ENCODE data around the gene SRPX. TPM values are rescaled to one million over a fixed set of nuclear protein-coding genes. Genes with fewer than 3 reads are reported as not detected.

SRPX gene
- total and polyA plus RNA-seq, 2 donors (not counting 1 experiment from before 2014, with no cell fraction given): 0.59 TPM; not detected in 1

DNA sequence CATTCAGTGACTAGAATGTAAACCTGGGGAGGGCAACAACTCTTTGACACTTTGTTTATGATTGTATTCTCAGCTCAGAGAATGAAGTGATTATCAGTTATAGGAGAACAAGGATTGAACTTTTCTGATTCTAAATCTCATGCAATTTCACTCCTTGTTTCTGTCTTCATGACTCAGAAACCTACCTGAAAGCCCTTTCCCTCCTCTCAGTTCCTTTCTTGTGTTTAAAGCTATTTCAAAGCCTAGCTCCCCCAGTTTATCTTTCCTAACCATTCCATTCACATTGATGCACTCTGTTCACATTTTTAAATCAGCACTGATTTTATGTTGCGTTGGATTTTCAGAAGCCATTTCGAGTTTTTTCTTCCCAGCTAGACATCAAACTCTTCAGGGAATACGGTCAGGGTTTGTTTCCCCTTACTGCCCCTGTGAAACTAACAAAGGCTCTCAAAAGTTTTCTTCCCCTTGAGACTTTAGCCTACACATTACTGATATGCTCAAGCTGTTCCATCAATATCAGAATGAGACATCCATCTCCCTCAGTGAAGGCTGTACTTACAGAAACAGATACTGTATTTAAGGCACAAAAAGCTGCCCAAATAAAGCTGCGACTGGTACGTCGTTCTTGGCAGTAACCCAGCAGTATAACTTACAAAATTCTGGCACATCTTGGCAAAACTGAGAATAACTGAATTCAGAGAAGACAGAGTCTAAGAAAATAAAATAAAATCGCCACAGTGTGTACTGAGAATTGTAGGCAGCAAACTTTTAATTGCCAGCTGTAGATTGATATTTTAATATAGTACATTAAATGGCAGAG is 31.0 kb downstream of the SRPX start:
- DNase-seq (no peak), ATAC-seq (ENCODE audit: low read depth) (no peak)
- Mint-ChIP-seq H3K27me3 (peaks cover 11% of the 10 kb centered on the region), H3K4me1 (no peaks in the 10 kb centered on the region), H3K27ac (no peak overlapping the region), H3K4me3 (no peak overlapping the region), H3K9me3 (ENCODE audit: insufficient read depth) (no peaks in the 10 kb centered on the region)
- Histone ChIP-seq H4K20me1 (ENCODE audit: control insufficient read depth, insufficient read depth, low read length, poor library complexity, severe bottlenecking) (no peaks in the 10 kb centered on the region), H3K27me3 (replicated peaks in 1 of 4; ENCODE audit: control extremely low read depth in 1 of 4, control insufficient read depth in 3 of 4, insufficient read depth in 4 of 4, low read length in 3 of 4) (peaks cover 0 to 3% (median 0%) of the 10 kb centered on the region in 4 experiments), H3K27ac (ENCODE audit: low read length in 2 of 2) (no peak overlapping the region), H3K9ac (ENCODE audit: low read length) (no peak overlapping the region), H3K4me1 (ENCODE audit: control insufficient read depth in 2 of 2, insufficient read depth in 2 of 2, low read length in 2 of 2) (no peaks in the 10 kb centered on the region), H3K9me3 (ENCODE audit: control extremely low read depth in 1 of 3, control insufficient read depth in 2 of 3, insufficient read depth in 1 of 3, low read length in 2 of 3) (no peaks in the 10 kb centered on the region), H3K4me2 (replicated peaks; ENCODE audit: low read depth, low read length, poor library complexity, severe bottlenecking) (no peak overlapping the region), H3K36me3 (replicated peaks in 1 of 2; ENCODE audit: control extremely low read depth in 1 of 2, control insufficient read depth in 1 of 2, extremely low read depth in 1 of 2, insufficient read depth in 2 of 2, low read length in 1 of 2) (no peaks in the 10 kb centered on the region), H3K79me2 (ENCODE audit: control insufficient read depth, insufficient read depth, low read length) (no peaks in the 10 kb centered on the region), H2AFZ (ENCODE audit: insufficient read depth, low read depth, low read length, poor library complexity, severe bottlenecking) (no peak overlapping the region), H3K4me3 (ENCODE audit: control extremely low read depth in 1 of 5, extremely low read depth in 1 of 5, insufficient read depth in 1 of 5, low read depth in 2 of 5, low read length in 4 of 5) (no peak overlapping the region)
- no peak for TF ChIP-seq EZH2 (IDR thresholded peaks at IDR 0.05; ENCODE audit: borderline replicate concordance, insufficient read depth, low read depth, low read length, poor library complexity, severe bottlenecking)
- TF ChIP-seq CTCF (IDR thresholded peaks at IDR 0.05): no peak
- WGBS (ENCODE audit: insufficient coverage): 83% methylated on average over 1 of the region's 7 CpGs
- POLR2A ChIA-PET: no interaction called here
- CTCF ChIA-PET: interaction anchor here (1.1 to 3.0 kb wide), 2 partner anchors 138 to 142 kb away, joined by 3 to 9 read pairs; partner anchors contain the start of gene RPGR
- intact Hi-C loops (cut with micrococcal nuclease): no loop called here

DNA sequence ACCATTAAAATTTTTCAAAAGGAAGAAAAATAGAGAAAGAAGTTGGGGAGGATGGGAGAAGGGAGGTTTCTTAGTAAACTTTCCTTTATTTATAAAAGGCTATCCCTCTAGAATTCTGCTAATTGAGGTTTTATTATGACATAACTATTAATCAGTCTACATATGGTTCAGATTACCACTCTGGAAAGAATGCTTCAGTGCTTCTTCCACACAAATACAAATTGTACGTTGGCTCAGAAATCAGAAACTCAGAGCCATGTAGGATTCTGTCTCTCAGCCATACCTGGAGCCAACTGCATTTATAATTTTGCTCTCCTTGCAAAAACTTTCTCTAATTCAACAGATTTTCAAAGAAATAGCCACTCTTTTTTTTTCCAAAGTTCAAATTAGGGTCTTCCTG is 37.1 kb downstream of the SRPX start:
- H3K9ac ChIP-seq (ENCODE audit: low read length): no peak overlapping the region
- no peak overlapping the region for H3K4me3 Mint-ChIP-seq
- H3K4me1 ChIP-seq (ENCODE audit: control insufficient read depth in 2 of 2, insufficient read depth in 2 of 2, low read length in 2 of 2): no peaks in the 10 kb centered on the region
- no peaks in the 10 kb centered on the region for H3K9me3 Mint-ChIP-seq (ENCODE audit: insufficient read depth)
- no peaks in the 10 kb centered on the region for H3K79me2 ChIP-seq (ENCODE audit: control insufficient read depth, insufficient read depth, low read length)
- H3K27me3 ChIP-seq (replicated peaks in 1 of 4; ENCODE audit: control extremely low read depth in 1 of 4, control insufficient read depth in 3 of 4, insufficient read depth in 4 of 4, low read length in 3 of 4): no peaks in the 10 kb centered on the region
- H3K27ac ChIP-seq (ENCODE audit: low read length in 2 of 2): no peak overlapping the region
- H3K4me3 ChIP-seq (ENCODE audit: control extremely low read depth in 1 of 5, extremely low read depth in 1 of 5, insufficient read depth in 1 of 5, low read depth in 2 of 5, low read length in 4 of 5): no peak overlapping the region
- TF ChIP-seq EZH2 (IDR thresholded peaks at IDR 0.05; ENCODE audit: borderline replicate concordance, insufficient read depth, low read depth, low read length, poor library complexity, severe bottlenecking) (no peak), CTCF (IDR thresholded peaks at IDR 0.05) (no peak)
- H2AFZ ChIP-seq (ENCODE audit: insufficient read depth, low read depth, low read length, poor library complexity, severe bottlenecking): no peak overlapping the region
- no peaks in the 10 kb centered on the region for H3K9me3 ChIP-seq (ENCODE audit: control extremely low read depth in 1 of 3, control insufficient read depth in 2 of 3, insufficient read depth in 1 of 3, low read length in 2 of 3)
- DNase-seq: no peak
- ChIA-PET CTCF (no interaction called here), POLR2A (no interaction called here)
- WGBS (ENCODE audit: insufficient coverage): 80% methylated on average over 1 of the region's 1 CpG
- H3K27ac Mint-ChIP-seq: no peak overlapping the region
- intact Hi-C loops (cut with micrococcal nuclease): no loop called here
- H4K20me1 ChIP-seq (ENCODE audit: control insufficient read depth, insufficient read depth, low read length, poor library complexity, severe bottlenecking): no peaks in the 10 kb centered on the region
- peaks cover 14% of the 10 kb centered on the region for H3K27me3 Mint-ChIP-seq
- no peaks in the 10 kb centered on the region for H3K36me3 ChIP-seq (replicated peaks in 1 of 2; ENCODE audit: control extremely low read depth in 1 of 2, control insufficient read depth in 1 of 2, extremely low read depth in 1 of 2, insufficient read depth in 2 of 2, low read length in 1 of 2)
- no peaks in the 10 kb centered on the region for H3K4me1 Mint-ChIP-seq
- H3K4me2 ChIP-seq (replicated peaks; ENCODE audit: low read depth, low read length, poor library complexity, severe bottlenecking): no peak overlapping the region
- no peak for ATAC-seq (ENCODE audit: low read depth)

All from B cell (primary cell).